ENCODE measurements around the gene BZW1. TPM values are rescaled to one million over a fixed set of nuclear protein-coding genes. Genes with fewer than 3 reads are reported as not detected.

Gene BZW1
- total and polyA plus RNA-seq, 3 donors from 2014 or later = 238 to 284 (median 267) TPM

GRCh38 chr2:200781616-200782015, 30.1 kb upstream of the BZW1 start:
- intact Hi-C loops (cut with DNase I; ENCODE audit: low total_unique reads) = no loop called here
- DNase-seq = no peak
- Histone ChIP-seq H3K27me3 (no peaks in the 10 kb centered on the region), H3K4me3 (no peak overlapping the region), H3K36me3 (ENCODE audit: low read depth, missing control alignments) (no peaks in the 10 kb centered on the region), H3K27ac (no peak overlapping the region), H3K9me3 (no peaks in the 10 kb centered on the region), H3K4me1 (no peaks in the 10 kb centered on the region)
- WGBS, 2 donors = 87 to 90% methylated on average over 5 of the region's 5 CpGs
- TF ChIP-seq CTCF (IDR thresholded peaks at IDR 0.05) (no peak), POLR2A (IDR thresholded peaks at IDR 0.05) (no peak)

GRCh38 chr2:200782251-200782650, 29.5 kb upstream of the BZW1 start:
- 85% methylated on average over 4 of the region's 4 CpGs for WGBS, 2 donors
- DNase-seq = no peak
- no peak overlapping the region for H3K4me3 ChIP-seq
- no peaks in the 10 kb centered on the region for H3K9me3 ChIP-seq
- intact Hi-C loops (cut with DNase I; ENCODE audit: low total_unique reads) = no loop called here
- no peaks in the 10 kb centered on the region for H3K27me3 ChIP-seq
- no peaks in the 10 kb centered on the region for H3K4me1 ChIP-seq
- no peaks in the 10 kb centered on the region for H3K36me3 ChIP-seq (ENCODE audit: low read depth, missing control alignments)
- no peak for TF ChIP-seq CTCF (IDR thresholded peaks at IDR 0.05)
- TF ChIP-seq POLR2A (IDR thresholded peaks at IDR 0.05) = no peak
- no peak overlapping the region for H3K27ac ChIP-seq

GRCh38 chr2:200784215-200784614, 27.5 kb upstream of the BZW1 start:
- no peak overlapping the region for H3K4me3 ChIP-seq
- intact Hi-C loops (cut with DNase I; ENCODE audit: low total_unique reads) = no loop called here
- H3K27me3 ChIP-seq = no peaks in the 10 kb centered on the region
- no peaks in the 10 kb centered on the region for H3K9me3 ChIP-seq
- no peaks in the 10 kb centered on the region for H3K36me3 ChIP-seq (ENCODE audit: low read depth, missing control alignments)
- H3K4me1 ChIP-seq = no peaks in the 10 kb centered on the region
- no peak for DNase-seq
- TF ChIP-seq CTCF (IDR thresholded peaks at IDR 0.05) (no peak), POLR2A (IDR thresholded peaks at IDR 0.05) (no peak)
- H3K27ac ChIP-seq = no peak overlapping the region

GRCh38 chr2:200786423-200786822, 25.3 kb upstream of the BZW1 start:
- 54 to 75% methylated on average over 2 of the region's 2 CpGs for WGBS, 2 donors
- intact Hi-C loops (cut with DNase I; ENCODE audit: low total_unique reads) = no loop called here
- Histone ChIP-seq H3K4me1 (no peaks in the 10 kb centered on the region), H3K9me3 (no peaks in the 10 kb centered on the region), H3K27ac (no peak overlapping the region), H3K27me3 (no peaks in the 10 kb centered on the region), H3K4me3 (no peak overlapping the region), H3K36me3 (ENCODE audit: low read depth, missing control alignments) (no peaks in the 10 kb centered on the region)
- DNase-seq = no peak
- TF ChIP-seq POLR2A (IDR thresholded peaks at IDR 0.05) (no peak), CTCF (IDR thresholded peaks at IDR 0.05) (no peak)

- WGBS, 2 donors = 67 to 73% methylated on average over 3 of the region's 3 CpGs
- no peak overlapping the region for H3K27ac ChIP-seq
- no peaks in the 10 kb centered on the region for H3K4me1 ChIP-seq
- intact Hi-C loops (cut with DNase I; ENCODE audit: low total_unique reads) = no loop called here
- DNase-seq = no peak
- H3K27me3 ChIP-seq = no peaks in the 10 kb centered on the region
- H3K36me3 ChIP-seq (ENCODE audit: low read depth, missing control alignments) = no peaks in the 10 kb centered on the region
- TF ChIP-seq CTCF (IDR thresholded peaks at IDR 0.05) = no peak
- TF ChIP-seq POLR2A (IDR thresholded peaks at IDR 0.05) = no peak
- no peaks in the 10 kb centered on the region for H3K9me3 ChIP-seq
- no peak overlapping the region for H3K4me3 ChIP-seq
Measured at GRCh38 chr2:200786826-200787225, 24.9 kb upstream of the BZW1 start.
